ENCODE results near the gene TAS2R60. TPM values are rescaled to one million over a fixed set of nuclear protein-coding genes. Genes with fewer than 3 reads are reported as not detected.

TAS2R60 gene
- total RNA-seq (2013): not detected
- polyA plus RNA-seq: under 1 TPM in 1 of 3 donors, not detected in 2; 0.35 TPM
- polyA minus RNA-seq: 0.40 and 1.1 TPM in 2 replicates
- 0.06 to 0.51 (median 0.15) reads per million in 11 experiments for total RNA-seq

DNA sequence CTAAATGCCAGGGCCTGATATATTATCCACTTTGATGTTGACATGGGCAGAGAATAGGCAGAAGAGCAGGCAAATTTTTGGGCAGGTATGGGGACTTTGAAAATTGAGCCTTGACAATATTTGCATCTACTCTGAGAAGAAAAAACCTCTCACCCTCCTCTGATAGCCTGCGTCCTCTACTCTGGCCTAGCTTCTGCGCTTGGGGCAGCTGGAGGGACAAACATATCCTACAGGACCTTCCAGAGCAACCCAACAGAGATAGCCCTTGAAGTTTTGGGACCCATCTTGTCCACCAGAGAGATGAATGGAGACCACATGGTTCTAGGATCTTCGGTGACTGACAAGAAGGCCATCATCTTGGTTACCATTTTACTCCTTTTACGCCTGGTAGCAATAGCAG, at the start of gene TAS2R60:
TSS of gene TAS2R60 (plus strand) at position 301 of the 400 bp plus-strand sequence. CDS start at position 301, 0 bp downstream.
- Histone ChIP-seq H2AFZ (ENCODE audit: insufficient read depth, low read depth, low read length, poor library complexity, severe bottlenecking) (no peak within 1 kb of the TSS), H3K9me3 (replicated peaks in 1 of 2; ENCODE audit: control insufficient read depth in 1 of 2, insufficient read depth in 1 of 2, low read length in 2 of 2) (no peaks in the 10 kb centered on the region), H3K36me3 (replicated peaks in 1 of 2; ENCODE audit: control insufficient read depth in 1 of 2, insufficient read depth in 2 of 2, low read length in 2 of 2) (peaks cover 0 to 40% of the 10 kb centered on the region in 2 donors), H3K4me1 (ENCODE audit: control insufficient read depth in 1 of 2, insufficient read depth in 2 of 2, low read length in 2 of 2) (no peaks in the 10 kb centered on the region), H3K27ac (ENCODE audit: low read depth in 1 of 2, low read length in 2 of 2) (no peak within 1 kb of the TSS), H3K79me2 (ENCODE audit: insufficient read depth, low read length) (no peaks in the 10 kb centered on the region), H3K4me2 (replicated peaks; ENCODE audit: extremely low read depth, low read length, poor library complexity, severe bottlenecking) (no peak within 1 kb of the TSS), H4K20me1 (ENCODE audit: insufficient read depth, low read length) (no peaks in the 10 kb centered on the region), H3K4me3 (replicated peaks in 1 of 3; ENCODE audit: low read depth in 2 of 3, low read length in 3 of 3) (no peak within 1 kb of the TSS), H3K9ac (ENCODE audit: insufficient read depth, low read length, poor library complexity, severe bottlenecking) (no peak within 1 kb of the TSS), H3K27me3 (ENCODE audit: control insufficient read depth in 2 of 2, insufficient read depth in 2 of 2, low read length in 2 of 2) (no peaks in the 10 kb centered on the region)
- Mint-ChIP-seq H3K4me3 (no peak within 1 kb of the TSS), H3K36me3 (peaks cover 9 to 10% of the 10 kb centered on the region in 2 donors), H3K27ac (peak within 1 kb of the TSS in 1 of 7 donors; percentile 20), H3K27me3 (ENCODE audit: low read depth in 3 of 3) (no peaks in the 10 kb centered on the region), H3K9me3 (no peaks in the 10 kb centered on the region), H3K4me1 (no peaks in the 10 kb centered on the region)
- intact Hi-C loops (cut with micrococcal nuclease): no loop called here
- 90% methylated on average over 2 of the region's 4 CpGs for WGBS (ENCODE audit: insufficient coverage)
- TF ChIP-seq, protein P1, sequence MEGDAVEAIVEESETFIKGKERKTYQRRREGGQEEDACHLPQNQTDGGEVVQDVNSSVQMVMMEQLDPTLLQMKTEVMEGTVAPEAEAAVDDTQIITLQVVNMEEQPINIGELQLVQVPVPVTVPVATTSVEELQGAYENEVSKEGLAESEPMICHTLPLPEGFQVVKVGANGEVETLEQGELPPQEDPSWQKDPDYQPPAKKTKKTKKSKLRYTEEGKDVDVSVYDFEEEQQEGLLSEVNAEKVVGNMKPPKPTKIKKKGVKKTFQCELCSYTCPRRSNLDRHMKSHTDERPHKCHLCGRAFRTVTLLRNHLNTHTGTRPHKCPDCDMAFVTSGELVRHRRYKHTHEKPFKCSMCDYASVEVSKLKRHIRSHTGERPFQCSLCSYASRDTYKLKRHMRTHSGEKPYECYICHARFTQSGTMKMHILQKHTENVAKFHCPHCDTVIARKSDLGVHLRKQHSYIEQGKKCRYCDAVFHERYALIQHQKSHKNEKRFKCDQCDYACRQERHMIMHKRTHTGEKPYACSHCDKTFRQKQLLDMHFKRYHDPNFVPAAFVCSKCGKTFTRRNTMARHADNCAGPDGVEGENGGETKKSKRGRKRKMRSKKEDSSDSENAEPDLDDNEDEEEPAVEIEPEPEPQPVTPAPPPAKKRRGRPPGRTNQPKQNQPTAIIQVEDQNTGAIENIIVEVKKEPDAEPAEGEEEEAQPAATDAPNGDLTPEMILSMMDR (IDR thresholded peaks at IDR 0.05): no peak
- DNase-seq: no peak

DNA sequence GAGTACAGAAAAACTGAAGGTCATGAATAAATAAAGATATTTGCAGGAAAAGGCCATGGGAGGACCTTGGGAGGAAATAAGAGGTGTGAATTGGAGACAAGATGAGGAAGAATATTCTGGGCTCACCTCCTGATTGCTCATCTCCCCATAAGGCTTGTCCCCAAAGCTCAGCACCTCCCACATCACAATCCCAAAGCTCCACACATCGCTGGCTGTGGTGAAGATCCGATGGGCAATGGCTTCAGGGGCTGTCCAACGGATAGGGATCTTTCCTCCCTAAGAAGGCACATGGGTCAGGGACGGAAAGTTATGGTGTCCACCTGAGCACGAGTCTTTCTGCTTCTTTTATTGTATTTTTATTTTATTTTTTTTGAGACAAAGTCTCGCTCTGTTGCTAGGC, 49.2 kb upstream of the TAS2R60 start:
- Histone ChIP-seq H3K4me1 (ENCODE audit: control insufficient read depth in 1 of 2, insufficient read depth in 2 of 2, low read length in 2 of 2) (peaks cover 15 to 50% of the 10 kb centered on the region in 2 donors), H3K27ac (ENCODE audit: low read depth in 1 of 2, low read length in 2 of 2) (peak overlapping the region in 1 of 2 donors; percentile 17), H3K9me3 (replicated peaks in 1 of 2; ENCODE audit: control insufficient read depth in 1 of 2, insufficient read depth in 1 of 2, low read length in 2 of 2) (no peaks in the 10 kb centered on the region), H3K27me3 (ENCODE audit: control insufficient read depth in 2 of 2, insufficient read depth in 2 of 2, low read length in 2 of 2) (no peaks in the 10 kb centered on the region), H4K20me1 (ENCODE audit: insufficient read depth, low read length) (peaks cover 62% of the 10 kb centered on the region), H2AFZ (ENCODE audit: insufficient read depth, low read depth, low read length, poor library complexity, severe bottlenecking) (no peak overlapping the region), H3K4me2 (replicated peaks; ENCODE audit: extremely low read depth, low read length, poor library complexity, severe bottlenecking) (no peak overlapping the region), H3K9ac (ENCODE audit: insufficient read depth, low read length, poor library complexity, severe bottlenecking) (no peak overlapping the region), H3K79me2 (ENCODE audit: insufficient read depth, low read length) (peaks cover 16% of the 10 kb centered on the region), H3K36me3 (replicated peaks in 1 of 2; ENCODE audit: control insufficient read depth in 1 of 2, insufficient read depth in 2 of 2, low read length in 2 of 2) (peaks cover 33 to 42% of the 10 kb centered on the region in 2 donors), H3K4me3 (replicated peaks in 1 of 3; ENCODE audit: low read depth in 2 of 3, low read length in 3 of 3) (no peak overlapping the region)
- Mint-ChIP-seq H3K4me3 (no peak overlapping the region), H3K9me3 (no peaks in the 10 kb centered on the region), H3K4me1 (peaks cover 55% of the 10 kb centered on the region), H3K36me3 (peaks cover 26 to 45% of the 10 kb centered on the region in 2 donors), H3K27ac (peak overlapping the region in 2 of 7 donors; percentile 8 to 73), H3K27me3 (ENCODE audit: low read depth in 3 of 3) (no peaks in the 10 kb centered on the region)
- no CpG with 5 or more reads among the region's 6 CpGs for WGBS (ENCODE audit: insufficient coverage)
- TF ChIP-seq, protein P1 (IDR thresholded peaks at IDR 0.05): no peak
- intact Hi-C loops (cut with micrococcal nuclease): no loop called here
- no peak for DNase-seq

Data from CD14-positive monocyte (primary cell).